DMS 273 (cell line): ENCODE measurements around the gene DOCK1.
A peak's percentile ranks its signal among the peaks of the same experiment; 100 is the strongest.

ENCODE experiments used
- DNase-seq: peaks from one replicate; lab custom pipeline; 2025; ENCODE audit not compliant: unreplicated experiment; lab: John Stamatoyannopoulos, UW

DOCK1 gene

DNA sequence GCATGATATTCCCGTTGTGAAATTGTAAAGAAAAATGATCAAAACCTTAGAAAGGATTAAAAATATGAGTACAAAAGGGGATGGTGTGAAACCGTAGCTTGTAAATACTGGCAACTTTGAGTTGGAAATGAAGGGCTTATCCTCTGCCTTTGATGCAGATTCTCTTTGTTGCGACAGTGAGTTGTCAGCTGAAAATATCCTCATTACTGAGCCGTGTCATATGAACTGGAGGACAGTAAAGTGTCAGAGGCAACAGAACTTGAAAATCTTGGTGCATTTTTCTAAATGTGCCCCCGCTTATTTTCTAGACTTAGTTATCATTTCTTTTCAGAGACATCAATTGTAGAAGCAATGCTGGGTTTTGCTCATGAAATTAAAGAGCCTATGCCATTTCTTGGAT, 473.4 kb downstream of the DOCK1 start:
- no peak for DNase-seq

DNA sequence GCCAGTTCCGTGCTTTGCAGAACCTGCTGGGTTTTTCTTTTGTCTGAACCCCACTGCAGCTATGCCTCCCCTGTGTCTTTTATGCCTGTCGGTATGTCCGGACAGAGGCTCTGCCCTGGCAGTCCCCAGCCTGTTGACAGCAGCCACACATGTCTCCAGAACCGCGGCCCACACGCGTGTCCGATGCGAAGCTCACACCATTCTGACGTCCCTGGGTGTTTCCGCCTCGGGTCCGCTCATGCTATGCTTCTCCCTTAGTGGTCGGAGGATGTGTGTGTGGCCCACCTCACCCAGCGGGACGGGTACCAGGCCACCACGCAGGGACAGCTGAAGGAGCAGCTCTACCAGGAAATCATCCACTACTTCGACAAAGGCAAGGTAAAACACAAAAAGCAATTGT, 479.3 kb downstream of the DOCK1 start:
- DNase-seq, result no peak

DNA sequence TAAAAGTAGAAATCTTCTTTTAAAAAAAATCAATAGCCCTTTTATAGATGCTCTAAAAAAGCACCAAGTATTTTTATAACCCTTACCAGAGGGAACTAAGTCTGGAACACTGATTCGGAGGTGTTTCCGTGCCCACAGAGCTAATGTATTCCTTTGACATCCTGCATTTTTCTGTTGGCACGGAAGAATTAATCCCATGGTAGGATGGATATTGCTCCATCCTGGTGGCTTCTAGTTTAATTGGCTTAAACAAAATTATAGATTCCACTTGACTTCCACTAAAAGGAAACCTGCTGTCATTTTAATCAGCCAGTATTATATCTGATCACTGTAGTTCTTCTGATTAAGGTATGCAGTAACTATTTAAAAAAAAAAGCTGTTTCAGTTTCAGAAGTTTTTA, 479.8 kb downstream of the DOCK1 start:
- no peak for DNase-seq

DNA sequence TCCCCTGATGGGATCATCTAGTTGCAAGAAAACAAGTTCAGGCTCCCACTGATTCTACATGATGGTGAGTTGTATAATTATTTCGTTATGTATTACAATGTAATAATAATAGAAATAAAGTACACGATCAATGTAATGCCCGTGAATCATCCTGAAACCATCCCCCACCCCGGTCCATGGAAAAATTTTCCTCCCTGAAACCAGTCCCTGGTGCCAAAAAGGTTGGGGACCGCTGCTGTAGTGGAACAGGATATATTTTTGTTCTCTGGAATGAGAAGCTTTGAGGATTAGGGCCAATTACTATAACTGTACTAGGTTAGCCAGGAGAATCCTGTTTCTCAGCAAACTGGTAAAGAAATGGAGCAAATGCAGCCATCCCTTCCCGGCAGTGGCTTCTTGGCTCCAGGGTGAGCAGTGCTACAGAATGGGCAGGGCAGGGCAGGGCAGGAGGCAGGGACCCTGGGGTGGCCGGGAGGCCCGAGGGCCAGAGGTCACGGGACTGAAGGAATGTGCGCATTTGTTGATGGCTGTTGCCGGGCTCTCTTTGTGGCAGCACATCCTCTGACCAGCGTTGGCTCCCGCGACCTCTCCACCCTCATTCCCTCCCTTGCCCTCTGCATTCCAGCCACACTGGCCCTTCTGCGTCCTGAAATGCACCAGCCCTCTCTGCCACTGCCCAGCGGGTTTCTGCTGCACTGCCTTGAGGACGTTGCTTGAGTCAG, 481.5 kb downstream of the DOCK1 start:
- DNase-seq, result no peak

DNA sequence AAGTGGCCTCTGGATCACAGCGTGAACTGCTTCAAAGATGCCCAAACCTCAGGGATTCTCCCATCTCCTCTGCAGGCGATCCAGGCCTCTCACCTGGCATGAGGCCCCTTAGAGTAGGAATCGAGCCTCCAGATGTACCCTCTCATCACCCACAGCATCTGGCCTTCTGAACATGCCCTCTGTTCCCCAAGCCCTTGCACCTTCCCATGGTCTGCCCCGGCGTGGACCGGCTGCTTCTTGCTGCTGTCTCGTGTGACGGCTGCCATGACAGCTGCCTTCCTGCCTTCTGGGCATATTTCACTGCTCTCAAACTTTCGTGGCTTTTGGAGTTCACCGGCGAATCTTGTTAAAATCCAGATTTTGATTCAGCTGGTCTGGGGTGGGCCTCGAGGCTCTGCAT, 486.6 kb downstream of the DOCK1 start:
- no peak for DNase-seq

DNA sequence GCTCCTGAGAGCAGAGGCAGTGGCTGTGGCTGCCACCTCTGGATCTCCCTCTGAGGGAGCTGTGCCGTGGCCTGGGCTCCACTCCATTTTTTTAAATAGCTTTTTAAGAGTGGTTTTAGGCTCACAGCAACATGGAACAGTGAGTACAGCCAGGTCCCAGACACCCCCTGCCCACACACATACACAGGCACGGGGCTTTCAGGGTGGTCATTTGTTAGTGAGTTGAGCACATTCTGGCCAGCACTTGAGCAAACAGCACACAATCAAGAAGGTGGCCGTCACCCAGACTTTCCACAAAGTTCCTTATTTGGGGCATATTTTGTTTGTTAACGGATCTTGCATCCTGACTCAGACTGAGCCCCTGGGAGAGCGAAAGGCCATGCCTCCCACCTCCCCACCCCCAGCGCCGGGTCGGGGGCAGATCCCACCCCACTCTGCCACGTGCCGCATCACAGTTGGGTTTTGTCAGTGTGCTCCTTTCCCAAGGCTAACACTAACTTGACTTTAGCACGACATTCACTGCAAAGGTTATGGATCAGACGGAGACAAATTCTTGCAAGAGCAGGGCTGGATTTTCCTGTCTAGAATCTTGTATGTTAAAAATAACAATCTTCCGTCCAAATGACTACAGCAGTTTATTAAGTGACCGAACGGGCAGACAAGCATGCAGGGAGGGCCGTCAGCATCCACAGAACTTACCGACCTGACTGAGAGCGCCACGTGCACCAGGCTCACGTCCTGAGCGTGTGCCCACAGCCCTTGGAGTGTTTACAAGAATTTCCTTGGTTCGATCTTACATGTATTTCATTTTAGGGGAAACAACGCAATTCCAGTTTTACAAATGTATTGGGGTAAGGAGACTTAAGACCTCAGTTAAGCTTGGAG, 487.4 kb downstream of the DOCK1 start:
- no peak for DNase-seq

DNA sequence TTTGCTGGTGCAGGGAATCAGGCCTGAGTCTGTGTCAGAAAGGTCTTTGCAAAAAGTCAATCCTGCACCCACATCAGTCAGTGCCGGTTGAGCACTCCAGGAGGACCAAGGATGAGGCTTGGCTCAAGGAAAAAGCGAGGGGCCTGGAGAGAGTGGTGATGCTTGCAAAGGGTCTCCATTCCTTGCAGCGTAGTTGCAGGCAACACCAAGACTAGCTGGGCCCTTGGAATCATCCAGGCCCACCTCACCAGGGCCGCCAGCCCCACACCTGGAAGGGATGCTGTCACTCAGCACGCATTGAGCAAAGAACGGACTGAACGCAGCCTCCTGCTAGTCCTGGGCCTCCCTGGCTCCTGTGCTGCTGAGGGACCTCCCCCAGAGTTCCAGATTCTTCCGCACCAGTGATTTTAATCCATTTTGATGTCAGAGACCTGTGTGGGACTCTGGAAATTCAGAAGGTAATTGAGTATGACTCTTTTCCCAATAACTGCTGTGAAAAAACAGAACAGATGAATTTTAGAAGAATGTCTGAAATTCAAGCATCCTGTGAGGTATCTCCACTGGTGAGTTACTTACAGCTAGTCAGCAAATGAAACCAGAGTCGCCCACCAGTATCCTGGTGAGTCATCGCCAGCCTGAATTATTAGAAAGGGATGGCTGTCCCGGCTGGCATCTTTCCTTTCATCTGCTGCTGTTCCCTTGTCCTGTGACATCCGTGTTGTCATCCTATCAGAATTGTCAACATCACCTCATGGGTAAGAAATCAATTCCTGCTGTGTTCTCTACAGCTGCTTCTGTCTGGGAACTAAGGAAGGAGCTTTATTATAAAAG, 493.1 kb downstream of the DOCK1 start:
- DNase-seq, result no peak

DNA sequence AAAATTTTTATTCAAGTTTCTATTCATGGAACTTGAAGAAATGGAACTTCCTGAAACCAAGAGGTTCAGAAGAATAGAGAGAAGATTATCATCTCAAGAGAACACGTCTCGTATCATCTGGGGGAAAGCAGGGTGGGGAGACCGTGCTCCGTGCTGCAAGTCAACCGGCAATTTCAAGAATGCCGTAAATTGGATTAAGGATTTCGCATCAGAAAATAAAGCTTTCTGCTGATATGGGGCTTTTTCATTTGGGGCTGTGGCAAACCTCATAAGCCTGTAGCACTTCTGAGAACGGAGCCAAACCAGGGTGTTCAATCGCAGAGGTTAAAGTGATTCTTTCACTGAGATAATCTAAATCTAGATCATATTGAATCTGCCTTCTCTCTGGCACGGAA, 493.7 kb downstream of the DOCK1 start:
- no peak for DNase-seq

DNA sequence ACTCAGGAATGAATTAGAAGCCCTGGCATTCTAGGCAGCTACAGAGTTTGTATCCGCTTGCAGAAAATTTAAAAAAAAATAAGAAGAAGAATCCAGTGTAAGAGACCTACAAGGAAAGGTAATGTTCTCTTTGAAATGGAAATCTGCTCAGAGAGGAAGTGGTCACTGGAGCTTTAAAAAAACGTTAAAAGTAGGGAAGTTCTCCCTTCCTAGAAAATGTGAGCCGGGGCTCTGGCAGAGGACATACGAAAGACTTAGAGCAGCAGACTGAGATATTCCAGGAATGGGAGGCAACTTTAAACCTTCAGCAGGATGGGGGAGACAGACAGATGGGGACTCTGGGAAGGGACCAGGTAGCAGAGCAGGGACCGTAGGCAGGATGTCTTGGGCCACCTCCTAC, 494.4 kb downstream of the DOCK1 start:
- no peak for DNase-seq

DNA sequence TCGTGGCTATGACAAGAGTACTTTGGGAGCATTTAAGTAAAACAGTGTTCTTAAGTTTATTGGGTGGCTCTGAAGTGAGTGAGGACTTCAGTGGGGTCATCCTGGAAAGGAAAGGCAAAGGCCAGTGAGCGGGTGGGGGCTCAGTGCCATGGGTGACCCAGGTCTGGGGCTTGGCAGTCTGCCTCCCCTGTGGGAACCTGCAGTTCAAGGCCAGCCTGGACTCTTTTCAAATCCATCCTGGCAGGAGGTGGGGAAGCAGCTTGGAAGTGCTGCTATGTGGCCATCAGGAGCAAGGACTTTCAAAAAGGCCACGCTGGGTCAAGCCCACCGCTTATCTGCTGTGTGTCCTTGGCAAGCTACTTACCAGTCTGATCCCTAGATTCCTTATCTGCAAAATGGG, 495.0 kb downstream of the DOCK1 start:
- DNase-seq, result no peak

DNA sequence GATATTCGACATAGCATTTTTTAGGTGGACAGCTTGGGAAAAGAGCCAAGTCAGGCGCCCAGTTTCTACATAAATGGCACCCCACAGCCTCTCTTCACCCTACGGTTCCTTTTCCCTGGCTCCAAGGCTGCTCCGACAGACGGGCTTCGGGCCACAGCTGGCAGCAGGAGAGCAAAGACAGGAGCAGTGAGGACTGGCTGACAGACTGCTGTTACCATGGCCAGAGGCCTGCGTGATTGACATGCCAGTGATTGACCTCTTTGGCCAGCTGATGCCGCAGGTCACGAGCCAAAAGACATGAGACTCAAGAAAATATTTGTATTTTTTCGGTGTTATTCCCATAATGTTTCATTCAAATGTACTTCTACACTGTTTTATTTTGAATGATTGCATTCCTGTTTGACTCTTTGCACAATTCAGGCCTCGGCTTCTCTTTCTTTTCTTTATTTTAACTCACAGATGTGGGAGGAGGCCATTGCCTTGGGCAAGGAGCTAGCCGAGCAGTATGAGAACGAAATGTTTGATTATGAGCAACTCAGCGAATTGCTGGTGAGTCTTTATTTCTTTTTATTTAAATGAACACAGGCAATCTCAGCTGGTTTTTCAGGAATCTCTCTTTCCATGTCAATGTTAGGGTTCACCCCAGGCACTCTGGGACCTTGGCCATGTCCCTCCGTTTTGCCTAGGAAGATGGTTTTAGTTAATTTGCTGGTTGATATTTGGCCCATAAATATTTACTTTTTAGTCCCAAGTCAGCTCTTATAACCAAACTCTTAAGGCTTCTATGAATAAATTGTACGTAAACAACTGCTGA, 497.6 kb downstream of the DOCK1 start:
- no peak for DNase-seq

DNA sequence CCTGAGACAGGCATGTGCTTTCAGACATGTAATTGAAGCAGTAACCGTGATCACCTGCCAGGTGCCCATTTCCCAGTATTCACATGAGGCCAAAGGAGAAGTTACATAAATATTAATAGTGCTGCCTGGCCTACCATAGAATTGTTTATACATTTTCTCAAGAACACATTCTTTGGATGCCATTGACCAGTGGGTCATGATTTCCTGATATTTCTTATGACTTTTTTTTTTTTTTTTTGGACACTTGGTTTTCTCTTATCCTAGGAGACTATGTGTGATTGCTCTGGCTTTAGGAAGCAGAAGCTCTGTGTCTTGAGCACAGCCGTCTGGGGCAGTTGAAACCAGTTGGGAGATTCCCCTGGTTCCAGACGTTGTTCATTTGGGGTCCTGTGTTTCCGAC, 500.0 kb downstream of the DOCK1 start:
- DNase-seq, result no peak

DNA sequence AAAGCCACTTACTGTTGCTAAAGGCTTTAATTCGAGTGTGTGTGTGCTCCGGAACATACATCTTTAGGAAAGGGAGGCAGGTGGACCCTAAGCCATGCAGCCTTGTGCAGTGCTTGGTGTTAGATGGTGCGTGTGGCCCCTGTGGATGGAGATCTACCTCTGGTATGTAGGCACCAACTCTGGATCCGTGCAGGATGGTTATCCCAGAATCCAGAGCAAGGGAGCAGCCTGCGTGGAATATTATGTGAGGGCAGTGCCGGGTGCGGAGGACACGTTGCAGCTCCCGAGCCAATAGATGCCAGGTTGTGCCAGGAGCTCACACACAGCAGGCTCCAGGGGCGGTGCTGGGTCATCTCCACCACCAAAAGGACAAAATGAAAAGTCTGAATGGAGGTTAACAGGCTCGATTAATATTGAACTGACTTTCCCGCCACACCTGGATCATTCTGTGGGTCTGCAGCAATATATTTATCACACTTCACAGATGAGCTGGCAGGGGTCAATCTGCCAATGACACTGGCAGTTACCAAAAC, 500.9 kb downstream of the DOCK1 start:
- DNase-seq, result no peak

DNA sequence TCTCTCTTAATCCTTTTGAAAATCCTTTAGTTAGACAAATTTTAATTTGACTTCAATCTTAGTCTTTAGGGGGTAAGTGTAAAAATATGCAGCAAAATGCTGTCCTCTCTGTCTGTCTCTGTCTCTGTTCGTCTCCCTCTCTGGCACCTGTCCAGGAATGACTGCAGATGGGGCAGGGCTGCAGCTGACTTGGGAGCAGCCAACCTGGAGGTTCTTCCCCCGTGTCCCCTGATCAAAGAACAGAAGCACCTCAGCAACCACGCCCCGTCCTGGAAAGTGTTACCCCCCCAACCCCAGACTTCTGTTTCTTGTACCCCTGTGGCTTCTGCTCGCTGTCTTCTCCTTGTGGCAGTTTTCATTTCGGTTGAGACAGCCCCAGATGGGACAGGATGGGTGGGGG, 502.3 kb downstream of the DOCK1 start:
- peak; percentile 7 for DNase-seq

DNA sequence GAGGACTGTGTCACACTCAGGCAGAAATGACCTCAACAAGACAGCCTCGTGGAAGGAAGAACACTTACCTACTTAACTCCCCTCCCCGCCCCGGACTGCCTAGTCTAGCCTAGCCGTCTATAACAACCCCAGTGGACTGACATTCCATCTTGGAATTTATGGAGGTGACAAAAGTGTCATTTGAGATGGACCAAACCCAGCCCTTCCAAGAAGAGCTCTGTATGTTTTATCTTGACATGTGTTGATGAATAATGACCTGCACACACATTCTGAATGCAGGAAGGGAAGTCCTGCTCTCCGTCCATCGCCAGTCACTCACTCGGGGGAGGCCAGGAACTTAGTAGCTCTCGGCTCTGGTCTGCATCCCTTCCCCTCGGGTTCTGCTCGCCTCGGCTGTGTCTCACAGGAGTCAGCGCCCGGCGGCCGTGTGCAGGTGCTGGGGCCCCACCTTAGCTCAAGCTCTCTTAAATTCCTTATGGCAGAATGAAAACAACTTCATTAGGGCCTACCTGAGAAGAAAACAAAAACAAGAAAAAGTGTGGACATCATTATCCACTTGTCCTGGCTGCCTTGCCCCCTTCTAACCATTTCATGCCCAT, 503.0 kb downstream of the DOCK1 start:
- DNase-seq, result no peak

DNA sequence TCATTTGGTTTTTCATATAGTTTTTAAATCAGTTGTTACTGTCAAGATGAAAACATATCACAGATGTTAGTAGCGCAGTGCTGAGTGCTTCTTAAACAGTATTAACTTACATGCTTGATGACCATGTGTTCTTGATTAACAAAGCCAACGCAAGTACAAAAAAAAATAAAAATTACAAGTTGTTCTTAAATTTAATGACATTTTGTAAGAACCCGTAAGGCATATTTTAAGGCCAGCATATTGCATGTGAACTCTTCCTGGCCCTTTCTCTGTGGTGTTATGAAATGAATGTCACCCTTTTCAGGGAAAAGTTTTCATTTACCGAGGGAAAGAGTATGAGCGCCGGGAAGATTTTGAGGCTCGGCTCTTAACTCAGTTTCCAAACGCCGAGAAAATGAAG, 503.5 kb downstream of the DOCK1 start:
- DNase-seq, result no peak

DNA sequence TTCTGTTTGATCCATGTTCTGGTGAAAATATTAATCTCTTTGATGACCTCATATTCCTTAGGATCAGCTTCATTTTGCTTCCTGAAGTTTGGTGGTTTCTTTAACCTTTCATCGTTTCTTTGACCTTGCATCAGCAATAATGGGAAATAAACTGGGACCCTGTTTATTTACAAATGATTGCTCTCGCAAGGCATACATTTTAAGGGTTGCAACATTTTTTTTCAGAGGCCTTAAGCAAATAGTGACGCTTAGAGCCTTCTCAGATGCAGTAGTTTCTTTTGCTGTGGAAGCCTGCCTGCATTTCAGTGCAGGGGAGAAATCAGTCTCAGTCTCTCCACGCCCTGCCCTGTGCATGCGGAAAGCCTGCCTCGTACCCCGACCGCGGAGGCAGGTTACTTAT, 504.8 kb downstream of the DOCK1 start:
- no peak for DNase-seq

DNA sequence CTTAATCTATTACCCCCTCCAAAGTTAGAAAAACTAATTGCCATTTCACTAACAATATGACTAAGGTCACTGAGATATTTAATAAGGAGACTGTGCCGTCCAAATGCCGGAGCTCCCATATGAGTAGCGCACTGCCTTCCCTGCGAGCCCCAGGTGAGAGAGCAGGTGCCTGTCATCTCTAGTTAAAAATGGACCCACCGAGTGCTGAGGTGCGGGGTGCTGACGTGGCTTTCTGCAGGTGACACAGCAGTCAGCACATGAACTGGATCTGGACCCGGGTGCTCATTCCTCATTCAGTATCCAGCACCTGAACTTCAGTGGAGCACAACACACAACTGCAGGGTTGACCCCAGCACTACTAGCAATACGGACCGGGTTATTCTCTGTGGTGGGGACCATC, 505.8 kb downstream of the DOCK1 start:
- no peak for DNase-seq

DNA sequence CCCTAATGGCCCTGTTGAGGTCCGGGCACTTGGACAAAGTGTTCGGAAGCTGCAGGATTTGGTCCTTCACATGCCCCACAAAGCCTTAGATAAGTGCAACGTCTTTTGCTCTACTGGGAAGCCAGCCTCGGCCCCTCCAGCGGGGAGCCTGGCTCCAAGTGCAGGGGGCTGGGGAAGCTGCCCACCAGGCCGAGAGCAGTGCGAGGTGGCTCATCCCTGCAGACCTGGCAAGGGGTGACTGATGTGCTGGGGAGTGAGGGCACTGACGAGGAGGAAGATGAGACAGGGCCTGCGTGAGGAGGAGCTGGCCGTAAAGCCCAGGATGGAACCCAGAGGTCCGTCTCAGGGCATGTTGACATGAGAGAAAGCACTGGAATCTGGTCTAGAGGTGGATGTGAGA, 508.1 kb downstream of the DOCK1 start:
- DNase-seq, result no peak

DNA sequence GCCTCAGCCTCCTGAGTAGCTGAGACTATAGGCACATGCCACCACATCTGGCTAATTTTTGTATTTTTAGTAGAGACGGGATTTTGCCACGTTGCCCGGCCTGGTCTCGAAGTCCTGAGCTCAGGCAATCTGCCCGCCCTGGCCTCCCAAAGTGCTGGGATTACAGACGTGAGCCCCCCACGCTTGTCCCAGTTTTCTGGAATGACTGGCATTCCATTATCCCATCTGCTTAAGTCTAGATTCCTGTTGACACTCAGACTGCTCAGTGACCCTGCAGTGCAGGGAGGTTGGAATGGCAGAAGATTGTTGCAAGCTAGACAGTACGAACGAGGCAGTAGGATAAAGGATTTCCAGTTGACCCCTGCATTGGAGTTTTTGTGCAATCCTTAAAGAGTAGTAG, 508.8 kb downstream of the DOCK1 start:
- DNase-seq, result no peak
